AG04449 (cell line): Measurements from ENCODE around the gene NPAT.

Source experiments
- CTCF ChIA-PET: fragments of 350-600 bp; formaldehyde crosslinking; extraction: SDS; loops from one replicate; lab custom pipeline; 2021; ENCODE audit warnings: antibody characterized with exemption; lab: Yijun Ruan, JAX
- POLR2A ChIA-PET: fragments of 400-600, 350-600 bp; formaldehyde crosslinking; extraction: SDS; loops from one replicate; lab custom pipeline; 2020; ENCODE audit warnings: antibody characterized with exemption, inconsistent platforms; lab: Yijun Ruan, JAX
- DNase-seq: peaks from one replicate; pipeline ENCODE4 v3.0.0-alpha.2; 2010; ENCODE audit warnings: low read depth, low spot score
- H3K4me3 ChIP-seq: 2 replicates; pipeline ENCODE4 v1.5.1; 2011; ENCODE audit warnings: low read depth, mild to moderate bottlenecking, control low read depth, low read length
- TF ChIP-seq, protein P1 (sequence below): IDR thresholded peaks from one replicate; pipeline ENCODE4 v1.5.1; 2011; ENCODE audit warnings: mild to moderate bottlenecking, moderate library complexity, low read length, control low read depth, inconsistent platforms; ENCODE audit not compliant: insufficient read depth; ENCODE audit errors: missing control alignments

Gene NPAT

DNA sequence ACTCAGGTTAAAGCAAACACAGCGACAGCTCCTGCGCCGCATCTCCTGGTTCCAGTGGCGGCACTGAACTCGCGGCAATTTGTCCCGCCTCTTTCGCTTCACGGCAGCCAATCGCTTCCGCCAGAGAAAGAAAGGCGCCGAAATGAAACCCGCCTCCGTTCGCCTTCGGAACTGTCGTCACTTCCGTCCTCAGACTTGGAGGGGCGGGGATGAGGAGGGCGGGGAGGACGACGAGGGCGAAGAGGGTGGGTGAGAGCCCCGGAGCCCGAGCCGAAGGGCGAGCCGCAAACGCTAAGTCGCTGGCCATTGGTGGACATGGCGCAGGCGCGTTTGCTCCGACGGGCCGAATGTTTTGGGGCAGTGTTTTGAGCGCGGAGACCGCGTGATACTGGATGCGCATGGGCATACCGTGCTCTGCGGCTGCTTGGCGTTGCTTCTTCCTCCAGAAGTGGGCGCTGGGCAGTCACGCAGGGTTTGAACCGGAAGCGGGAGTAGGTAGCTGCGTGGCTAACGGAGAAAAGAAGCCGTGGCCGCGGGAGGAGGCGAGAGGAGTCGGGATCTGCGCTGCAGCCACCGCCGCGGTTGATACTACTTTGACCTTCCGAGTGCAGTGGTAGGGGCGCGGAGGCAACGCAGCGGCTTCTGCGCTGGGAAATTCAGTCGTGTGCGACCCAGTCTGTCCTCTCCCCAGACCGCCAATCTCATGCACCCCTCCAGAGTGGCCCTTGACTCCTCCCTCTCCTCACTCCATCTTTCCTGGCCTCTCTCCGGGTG lies at the start of gene NPAT, which contains the start of gene ATM:
Gene NPAT (minus strand): TSS at position 65 of the 774 bp plus-strand sequence. CDS start 102 bp downstream, outside the sequence.
Gene ATM (plus strand): TSS at position 494 of the 774 bp plus-strand sequence. CDS start 4,558 bp downstream, outside the sequence.
- TF ChIP-seq, protein P1, sequence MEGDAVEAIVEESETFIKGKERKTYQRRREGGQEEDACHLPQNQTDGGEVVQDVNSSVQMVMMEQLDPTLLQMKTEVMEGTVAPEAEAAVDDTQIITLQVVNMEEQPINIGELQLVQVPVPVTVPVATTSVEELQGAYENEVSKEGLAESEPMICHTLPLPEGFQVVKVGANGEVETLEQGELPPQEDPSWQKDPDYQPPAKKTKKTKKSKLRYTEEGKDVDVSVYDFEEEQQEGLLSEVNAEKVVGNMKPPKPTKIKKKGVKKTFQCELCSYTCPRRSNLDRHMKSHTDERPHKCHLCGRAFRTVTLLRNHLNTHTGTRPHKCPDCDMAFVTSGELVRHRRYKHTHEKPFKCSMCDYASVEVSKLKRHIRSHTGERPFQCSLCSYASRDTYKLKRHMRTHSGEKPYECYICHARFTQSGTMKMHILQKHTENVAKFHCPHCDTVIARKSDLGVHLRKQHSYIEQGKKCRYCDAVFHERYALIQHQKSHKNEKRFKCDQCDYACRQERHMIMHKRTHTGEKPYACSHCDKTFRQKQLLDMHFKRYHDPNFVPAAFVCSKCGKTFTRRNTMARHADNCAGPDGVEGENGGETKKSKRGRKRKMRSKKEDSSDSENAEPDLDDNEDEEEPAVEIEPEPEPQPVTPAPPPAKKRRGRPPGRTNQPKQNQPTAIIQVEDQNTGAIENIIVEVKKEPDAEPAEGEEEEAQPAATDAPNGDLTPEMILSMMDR: peak; percentile 94
- ChIA-PET POLR2A (interaction anchor here (0.7 kb wide), 1 partner anchor 90 kb away, joined by 4 read pairs; no protein-coding TSS in a partner anchor), CTCF (interaction anchor here (0.6 to 1.7 kb wide), 14 partner anchors 9 to 442 kb away, joined by 3 to 13 read pairs (median 4); partner anchors contain the start of gene DDX10)
- DNase-seq: peak; percentile 93
- peak within 1 kb of the TSS; percentile 90 for H3K4me3 ChIP-seq

DNA sequence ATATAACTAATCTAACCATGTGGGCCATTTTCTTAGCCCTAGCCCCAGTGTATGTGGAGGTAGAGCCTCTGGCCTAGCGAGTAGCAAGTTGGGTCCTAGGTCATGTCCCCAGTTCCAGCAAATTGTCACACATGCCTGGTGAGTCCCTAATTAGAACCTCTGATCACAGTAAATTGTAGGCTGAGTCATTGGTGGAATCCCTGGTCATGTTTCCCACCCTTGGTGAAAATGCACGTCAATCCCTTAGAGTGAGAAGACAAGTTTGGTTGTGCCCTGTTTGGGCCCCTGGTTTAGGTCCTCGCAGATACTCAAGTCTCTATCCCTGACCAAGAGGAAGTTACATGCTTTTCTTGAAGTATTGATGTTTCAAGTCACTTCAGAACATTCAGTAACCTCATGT lies 47.1 kb upstream of the NPAT start:
- TF ChIP-seq, protein P1: no peak
- CTCF ChIA-PET: interaction anchor here (1.6 kb wide), 1 partner anchor 11 kb away, joined by 4 read pairs; no protein-coding TSS in a partner anchor
- no peak overlapping the region for H3K4me3 ChIP-seq
- POLR2A ChIA-PET: no interaction called here
- no peak for DNase-seq

DNA sequence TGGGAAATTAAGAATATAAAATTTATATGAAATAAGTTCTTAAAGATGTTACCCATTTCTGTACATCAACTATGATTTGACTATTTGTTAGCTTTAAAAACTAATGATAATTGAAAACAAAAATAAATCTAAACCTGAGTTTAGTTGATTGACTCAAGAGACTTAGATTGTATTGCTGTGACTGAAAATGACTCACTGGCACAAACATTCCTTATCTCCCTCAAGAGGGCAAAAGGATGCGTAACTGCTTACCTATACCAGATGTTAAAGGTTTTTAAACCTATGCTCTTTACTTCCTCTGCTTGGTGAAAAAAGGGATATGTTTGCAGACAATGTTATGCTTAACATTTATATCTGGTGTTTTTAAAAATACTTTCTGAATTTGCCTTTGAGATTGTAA lies 30.7 kb upstream of the NPAT start:
- ChIA-PET CTCF (no interaction called here), POLR2A (no interaction called here)
- DNase-seq: no peak
- H3K4me3 ChIP-seq: no peak overlapping the region
- TF ChIP-seq, protein P1: no peak

DNA sequence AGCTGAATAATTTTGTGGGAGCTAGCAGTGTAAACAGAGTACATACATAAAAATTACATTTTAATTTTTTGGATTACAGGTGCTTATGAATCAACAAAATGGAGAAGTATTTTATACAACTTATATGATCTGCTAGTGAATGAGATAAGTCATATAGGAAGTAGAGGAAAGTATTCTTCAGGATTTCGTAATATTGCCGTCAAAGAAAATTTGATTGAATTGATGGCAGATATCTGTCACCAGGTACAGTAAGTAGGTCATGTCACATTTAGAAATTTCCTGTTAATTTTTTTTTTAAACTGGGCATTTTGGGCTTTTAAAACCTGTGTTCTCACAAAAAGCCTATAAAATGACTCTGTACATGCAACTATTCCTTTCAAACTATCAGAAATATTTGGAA lies 24.4 kb upstream of the NPAT start:
- H3K4me3 ChIP-seq: no peak overlapping the region
- TF ChIP-seq, protein P1: no peak
- ChIA-PET POLR2A (no interaction called here), CTCF (interaction anchor here (1.1 kb wide), 1 partner anchor 402 kb away, joined by 3 read pairs; no protein-coding TSS in a partner anchor)
- DNase-seq: no peak

DNA sequence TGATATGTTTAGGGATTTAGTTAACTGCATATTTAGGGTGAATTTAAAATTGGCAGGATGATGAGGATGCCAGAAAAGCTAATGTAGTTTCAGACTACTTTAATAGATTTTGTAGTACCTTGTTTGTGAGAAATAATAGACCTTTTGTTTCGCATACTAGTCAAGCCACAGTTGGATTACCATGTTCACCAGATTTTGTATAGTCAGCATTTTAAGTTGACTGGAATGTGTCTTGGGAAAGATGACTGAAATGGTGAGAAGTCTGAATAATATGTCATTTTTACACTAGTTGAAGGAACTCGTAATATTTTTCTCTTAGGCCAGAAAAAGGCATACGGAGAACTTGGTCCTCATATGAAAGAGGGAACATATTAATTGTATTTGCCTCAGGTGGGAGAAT lies 23.9 kb upstream of the NPAT start:
- POLR2A ChIA-PET: no interaction called here
- CTCF ChIA-PET: interaction anchor here (0.6 to 1.1 kb wide), 2 partner anchors 76 to 403 kb away, joined by 3 read pairs; no protein-coding TSS in a partner anchor
- TF ChIP-seq, protein P1: no peak
- no peak overlapping the region for H3K4me3 ChIP-seq
- DNase-seq: no peak

DNA sequence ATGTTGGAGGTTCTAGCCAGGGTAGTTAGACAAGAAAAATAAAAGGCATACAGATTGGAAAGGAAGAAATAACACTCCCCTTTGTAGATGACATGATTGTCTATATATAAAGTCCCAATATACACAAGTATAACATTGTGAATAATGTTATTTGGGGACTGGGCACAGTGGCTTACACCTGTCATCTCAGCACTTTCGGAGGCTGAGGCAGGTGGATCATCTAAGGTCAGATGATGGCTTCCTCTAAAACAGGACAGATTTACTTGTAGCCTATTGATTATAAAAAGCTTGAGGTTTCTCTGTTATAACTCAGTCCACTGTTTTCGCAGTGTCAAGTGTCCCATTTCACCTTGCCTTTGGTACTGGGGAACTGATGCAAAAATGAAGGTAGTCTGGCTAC lies 20.0 kb upstream of the NPAT start:
- no peak overlapping the region for H3K4me3 ChIP-seq
- CTCF ChIA-PET: no interaction called here
- POLR2A ChIA-PET: no interaction called here
- TF ChIP-seq, protein P1: no peak
- DNase-seq: no peak
